LNCAP (cell line): ENCODE measurements around the gene SORBS1.

Experiments
- CTCF ChIP-seq: fragments of 450-650 bp; IDR thresholded peaks from 2 replicates; pipeline ENCODE4 v1.5.1; 2017; ENCODE audit warnings: mild to moderate bottlenecking

SORBS1 gene

DNA sequence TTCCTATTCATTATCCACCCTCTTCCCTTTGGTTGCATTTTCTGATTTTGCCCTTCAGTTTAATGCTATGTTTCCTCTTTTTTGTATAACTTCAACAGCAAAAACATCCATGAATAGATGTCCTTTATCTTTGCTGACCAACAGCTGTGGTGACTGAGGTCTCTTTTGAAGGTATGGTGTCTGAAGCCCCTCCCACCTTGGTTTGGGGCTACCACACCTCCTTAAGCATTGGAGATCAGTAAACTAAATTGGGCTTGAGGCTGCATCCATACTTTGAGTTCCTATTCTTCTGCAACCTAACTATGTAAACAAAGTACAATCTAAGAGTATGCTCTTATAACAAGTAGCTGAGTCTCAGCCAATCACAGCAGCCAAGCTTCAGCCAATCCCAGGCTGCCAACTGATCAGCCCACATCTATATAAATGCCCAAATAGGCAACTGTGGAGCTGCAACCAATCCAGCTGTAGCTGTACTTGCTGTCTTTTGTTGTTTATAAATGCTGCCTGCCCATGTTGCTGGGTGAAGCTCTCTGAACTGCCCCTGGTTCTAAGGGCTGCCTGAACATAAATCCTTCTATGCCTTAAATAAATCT, 201.0 kb downstream of the SORBS1 start:
- no peak for TF ChIP-seq CTCF

- TF ChIP-seq CTCF: no peak
Observed at GRCh38 chr10:95359466-95359865, 201.7 kb downstream of the SORBS1 start.

- no peak for TF ChIP-seq CTCF
Observed at GRCh38 chr10:95356190-95356955, 204.8 kb downstream of the SORBS1 start.

- no peak for TF ChIP-seq CTCF
Observed at GRCh38 chr10:95355301-95355700, 205.9 kb downstream of the SORBS1 start.

GRCh38 chr10:95354110-95354509, 207.1 kb downstream of the SORBS1 start:
- TF ChIP-seq CTCF: no peak

GRCh38 chr10:95353123-95353522, 208.0 kb downstream of the SORBS1 start:
- TF ChIP-seq CTCF: no peak

DNA sequence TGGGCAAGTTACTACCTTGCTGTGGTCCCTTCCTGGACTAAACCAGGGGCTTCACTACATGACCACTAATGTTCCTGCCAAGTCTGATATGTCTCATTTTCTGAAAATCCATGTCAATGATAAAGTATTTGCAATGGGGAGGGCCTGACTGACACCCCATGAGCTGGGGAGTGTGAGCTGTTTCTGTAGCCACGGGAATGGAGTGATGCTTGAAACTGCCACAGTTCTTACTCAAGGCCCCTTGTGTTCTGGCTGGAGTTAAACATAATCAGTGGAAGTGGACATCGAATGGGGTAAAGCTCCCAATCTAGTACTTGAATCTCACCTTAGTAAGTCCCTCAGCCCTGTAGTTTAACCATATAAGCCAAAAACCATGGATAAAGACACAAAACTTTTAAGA, 208.5 kb downstream of the SORBS1 start:
- TF ChIP-seq CTCF: no peak
